ENCODE measurements around the gene NAXD.

The NAXD gene

GRCh38 chr13:110610955-110611595 lies 4.3 kb upstream of the NAXD start:
- TF ChIP-seq CTCF (IDR thresholded peaks at IDR 0.05; ENCODE audit: low read depth, low read length, missing control alignments): no peak
- 0 out of 2 replicates have a peak overlapping the region, but pooled peaks have one; percentile 7 for H3K4me3 ChIP-seq (replicated peaks; ENCODE audit: low read depth, low read length)
- DNase-seq (ENCODE audit: extremely low read depth, low read depth): no peak

- no peak for DNase-seq (ENCODE audit: extremely low read depth, low read depth)
- H3K4me3 ChIP-seq (replicated peaks; ENCODE audit: low read depth, low read length): peak overlapping the region; percentile 76
- no peak for TF ChIP-seq CTCF (IDR thresholded peaks at IDR 0.05; ENCODE audit: low read depth, low read length, missing control alignments)
Observed at GRCh38 chr13:110615005-110615321, 382 bp upstream of the NAXD start.

- no peak for TF ChIP-seq CTCF (IDR thresholded peaks at IDR 0.05; ENCODE audit: low read depth, low read length, missing control alignments)
- H3K4me3 ChIP-seq (replicated peaks; ENCODE audit: low read depth, low read length): peak overlapping the region; percentile 76
- DNase-seq (ENCODE audit: extremely low read depth, low read depth): no peak
Observed at GRCh38 chr13:110616103-110617101, 1.1 kb downstream of the NAXD start.

- H3K4me3 ChIP-seq (replicated peaks; ENCODE audit: low read depth, low read length): 0 out of 2 replicates have a peak overlapping the region, but pooled peaks have one; percentile 1
- no peak for DNase-seq (ENCODE audit: extremely low read depth, low read depth)
- TF ChIP-seq CTCF (IDR thresholded peaks at IDR 0.05; ENCODE audit: low read depth, low read length, missing control alignments): no peak
Observed at GRCh38 chr13:110617321-110618072, 2.2 kb downstream of the NAXD start.

GRCh38 chr13:110618167-110618566 lies 2.8 kb downstream of the NAXD start:
- no peak overlapping the region for H3K4me3 ChIP-seq (replicated peaks; ENCODE audit: low read depth, low read length)
- TF ChIP-seq CTCF (IDR thresholded peaks at IDR 0.05; ENCODE audit: low read depth, low read length, missing control alignments): no peak
- DNase-seq (ENCODE audit: extremely low read depth, low read depth): no peak

GRCh38 chr13:110618780-110619179 lies 3.4 kb downstream of the NAXD start:
- DNase-seq (ENCODE audit: extremely low read depth, low read depth): no peak
- no peak for TF ChIP-seq CTCF (IDR thresholded peaks at IDR 0.05; ENCODE audit: low read depth, low read length, missing control alignments)
- H3K4me3 ChIP-seq (replicated peaks; ENCODE audit: low read depth, low read length): no peak overlapping the region

Data from HFF-Myc (cell line).